BJ (cell line): ENCODE measurements around the gene TGIF1. TPM values are rescaled to one million over a fixed set of nuclear protein-coding genes. Genes with fewer than 3 reads are reported as not detected.

ENCODE experiments used
- CTCF ChIA-PET: fragments of 350-600 bp; formaldehyde crosslinking; extraction: SDS; loops from one replicate; lab custom pipeline; 2021; ENCODE audit warnings: antibody characterized with exemption, inconsistent platforms; lab: Yijun Ruan, JAX
- POLR2A ChIA-PET: fragments of 300-600 bp; sonication (Branson Sonifier 250); formaldehyde crosslinking; extraction: SDS; loops from one replicate; lab custom pipeline; 2021; ENCODE audit warnings: antibody characterized with exemption; lab: Charles Lee
- DNase-seq: peaks from one replicate; pipeline ENCODE4 v3.0.0-alpha.2; 2011; ENCODE audit warnings: low read depth
- H3K27me3 ChIP-seq: 2 replicates; pipeline ENCODE4 v1.6.0; 2011; ENCODE audit warnings: low read length; ENCODE audit not compliant: control insufficient read depth, insufficient read depth
- H3K36me3 ChIP-seq: 2 replicates; pipeline ENCODE4 v1.5.1; 2011; ENCODE audit warnings: low read length; ENCODE audit not compliant: control insufficient read depth, insufficient read depth
- H3K4me3 ChIP-seq: 2 replicates; pipeline ENCODE4 v1.5.1; 2011; ENCODE audit warnings: low read depth, mild to moderate bottlenecking, control low read depth, low read length
- CTCF ChIP-seq: IDR thresholded peaks from 2 replicates; pipeline ENCODE4 v1.5.1; 2011; ENCODE audit warnings: low read depth, mild to moderate bottlenecking, control low read depth, inconsistent platforms, low read length, moderate library complexity; ENCODE audit not compliant: insufficient read depth
- polyA plus RNA-seq: library from polyadenylated mRNA; depleted of rRNA; stranded (reverse); fragments of >200 nt; gene quantifications from 2 replicates; pipeline ENCODE4 v1.2.3, GENCODE V29; 2011

The TGIF1 gene
- polyA plus RNA-seq, 1 experiment: 78.9 TPM

GRCh38 chr18:3472681-3473544 lies 22.9 kb downstream of the TGIF1 start:
- CTCF ChIA-PET: interaction anchor here (1.6 kb wide), 1 partner anchor 24 kb away, joined by 7 read pairs; no protein-coding TSS in a partner anchor
- POLR2A ChIA-PET: no interaction called here

GRCh38 chr18:3478262-3478978 lies 28.4 kb downstream of the TGIF1 start:
- no peak for TF ChIP-seq CTCF
- no peaks in the 10 kb centered on the region for H3K36me3 ChIP-seq
- no peak for DNase-seq
- no peaks in the 10 kb centered on the region for H3K27me3 ChIP-seq
- ChIA-PET POLR2A (no interaction called here), CTCF (interaction anchor here (1.1 to 1.6 kb wide), 2 partner anchors 11 to 19 kb away, joined by 4 to 8 read pairs; no protein-coding TSS in a partner anchor)
- no peak overlapping the region for H3K4me3 ChIP-seq

More at GRCh38 chr18:3472681-3473544, 22.9 kb downstream of the TGIF1 start:
- Histone ChIP-seq H3K36me3 (no peaks in the 10 kb centered on the region), H3K27me3 (no peaks in the 10 kb centered on the region), H3K4me3 (no peak overlapping the region)
- DNase-seq: no peak
- no peak for TF ChIP-seq CTCF

- ChIA-PET POLR2A (no interaction called here), CTCF (interaction anchor here (0.6 kb wide), 2 partner anchors 45 to 56 kb away, joined by 3 read pairs; no protein-coding TSS in a partner anchor)
- DNase-seq: no peak
- Histone ChIP-seq H3K27me3 (no peaks in the 10 kb centered on the region), H3K36me3 (no peaks in the 10 kb centered on the region), H3K4me3 (no peak overlapping the region)
- TF ChIP-seq CTCF: no peak
These were observed 30.1 kb downstream of the TGIF1 start for GRCh38 chr18:3479978-3480509.

GRCh38 chr18:3480827-3481573 lies 31.0 kb downstream of the TGIF1 start:
- H3K4me3 ChIP-seq: no peak overlapping the region
- ChIA-PET POLR2A (no interaction called here), CTCF (interaction anchor here (1.3 to 1.7 kb wide), 4 partner anchors 14 to 105 kb away, joined by 3 to 5 read pairs (median 4); no protein-coding TSS in a partner anchor)
- no peak for TF ChIP-seq CTCF
- no peaks in the 10 kb centered on the region for H3K36me3 ChIP-seq
- no peak for DNase-seq
- no peaks in the 10 kb centered on the region for H3K27me3 ChIP-seq
